ENCODE measurements around the gene SLC16A3. TPM values are rescaled to one million over a fixed set of nuclear protein-coding genes. Genes with fewer than 3 reads are reported as not detected.
A peak's percentile ranks its signal among the peaks of the same experiment; 100 is the strongest.

SLC16A3 gene
- total and polyA plus RNA-seq, 2 donors from 2014 or later = 28.8 to 85.7 TPM

GRCh38 chr17:82222816-82223215 lies 6.0 kb upstream of the SLC16A3 start:
- Histone ChIP-seq H3K4me3 (ENCODE audit: low read length in 3 of 3) (no peak overlapping the region), H3K27ac (ENCODE audit: low read depth in 2 of 2, low read length in 2 of 2) (no peak overlapping the region), H3K27me3 (ENCODE audit: control insufficient read depth, insufficient read depth, low read length) (no peaks in the 10 kb centered on the region), H3K36me3 (ENCODE audit: control insufficient read depth in 2 of 3, insufficient read depth in 3 of 3, low read length in 3 of 3) (no peaks in the 10 kb centered on the region), H3K9ac (ENCODE audit: low read length in 3 of 3) (no peak overlapping the region), H3K9me3 (ENCODE audit: control insufficient read depth in 2 of 3, insufficient read depth in 1 of 3, low read length in 3 of 3) (no peaks in the 10 kb centered on the region), H3K4me1 (ENCODE audit: control insufficient read depth in 2 of 3, insufficient read depth in 2 of 3, low read depth in 1 of 3, low read length in 3 of 3) (no peaks in the 10 kb centered on the region)
- no peak for FAIRE-seq
- intact Hi-C loops (cut with DNase I) = no loop called here
- TF ChIP-seq CTCF (IDR thresholded peaks at IDR 0.05; ENCODE audit: borderline replicate concordance, extremely low read depth, insufficient read depth) = no peak
- DNase-seq = no peak

- intact Hi-C loops (cut with DNase I) = no loop called here
- no peak for TF ChIP-seq CTCF (IDR thresholded peaks at IDR 0.05; ENCODE audit: borderline replicate concordance, extremely low read depth, insufficient read depth)
- Histone ChIP-seq H3K36me3 (ENCODE audit: control insufficient read depth in 2 of 3, insufficient read depth in 3 of 3, low read length in 3 of 3) (no peaks in the 10 kb centered on the region), H3K4me1 (ENCODE audit: control insufficient read depth in 2 of 3, insufficient read depth in 2 of 3, low read depth in 1 of 3, low read length in 3 of 3) (no peaks in the 10 kb centered on the region), H3K9ac (ENCODE audit: low read length in 3 of 3) (no peak overlapping the region), H3K27ac (ENCODE audit: low read depth in 2 of 2, low read length in 2 of 2) (no peak overlapping the region), H3K27me3 (ENCODE audit: control insufficient read depth, insufficient read depth, low read length) (no peaks in the 10 kb centered on the region), H3K4me3 (ENCODE audit: low read length in 3 of 3) (no peak overlapping the region), H3K9me3 (ENCODE audit: control insufficient read depth in 2 of 3, insufficient read depth in 1 of 3, low read length in 3 of 3) (no peaks in the 10 kb centered on the region)
- DNase-seq (no peak), FAIRE-seq (no peak)
Measured at GRCh38 chr17:82223517-82223916, 5.3 kb upstream of the SLC16A3 start.

DNA sequence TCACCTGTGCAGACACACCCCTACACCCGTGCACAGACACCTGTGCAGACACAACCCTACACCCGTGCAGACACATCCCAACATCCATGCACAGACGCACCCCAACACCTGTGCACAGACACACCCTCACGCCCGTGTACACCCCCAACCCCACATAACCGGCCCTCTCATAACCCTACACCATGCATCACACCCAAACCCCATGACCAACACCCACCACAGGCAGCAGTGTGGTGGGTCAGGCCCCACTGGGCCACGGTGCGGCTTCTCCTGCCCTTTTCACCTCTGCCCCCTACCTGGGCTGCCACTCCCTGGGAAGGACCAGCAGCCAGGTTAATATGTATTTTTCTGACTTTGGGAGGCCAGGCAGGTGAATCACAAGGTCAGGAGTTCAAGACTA lies 4.2 kb upstream of the SLC16A3 start:
- H3K4me1 ChIP-seq (ENCODE audit: control insufficient read depth in 2 of 3, insufficient read depth in 2 of 3, low read depth in 1 of 3, low read length in 3 of 3) = peaks cover 0 to 3% (median 0%) of the 10 kb centered on the region in 3 donors
- H3K36me3 ChIP-seq (ENCODE audit: control insufficient read depth in 2 of 3, insufficient read depth in 3 of 3, low read length in 3 of 3) = no peaks in the 10 kb centered on the region
- H3K27me3 ChIP-seq (ENCODE audit: control insufficient read depth, insufficient read depth, low read length) = no peaks in the 10 kb centered on the region
- intact Hi-C loops (cut with DNase I) = no loop called here
- no peak for DNase-seq
- no peak for FAIRE-seq
- H3K9me3 ChIP-seq (ENCODE audit: control insufficient read depth in 2 of 3, insufficient read depth in 1 of 3, low read length in 3 of 3) = no peaks in the 10 kb centered on the region
- TF ChIP-seq CTCF (IDR thresholded peaks at IDR 0.05; ENCODE audit: borderline replicate concordance, extremely low read depth, insufficient read depth) = no peak
- no peak overlapping the region for H3K9ac ChIP-seq (ENCODE audit: low read length in 3 of 3)
- no peak overlapping the region for H3K4me3 ChIP-seq (ENCODE audit: low read length in 3 of 3)
- no peak overlapping the region for H3K27ac ChIP-seq (ENCODE audit: low read depth in 2 of 2, low read length in 2 of 2)

DNA sequence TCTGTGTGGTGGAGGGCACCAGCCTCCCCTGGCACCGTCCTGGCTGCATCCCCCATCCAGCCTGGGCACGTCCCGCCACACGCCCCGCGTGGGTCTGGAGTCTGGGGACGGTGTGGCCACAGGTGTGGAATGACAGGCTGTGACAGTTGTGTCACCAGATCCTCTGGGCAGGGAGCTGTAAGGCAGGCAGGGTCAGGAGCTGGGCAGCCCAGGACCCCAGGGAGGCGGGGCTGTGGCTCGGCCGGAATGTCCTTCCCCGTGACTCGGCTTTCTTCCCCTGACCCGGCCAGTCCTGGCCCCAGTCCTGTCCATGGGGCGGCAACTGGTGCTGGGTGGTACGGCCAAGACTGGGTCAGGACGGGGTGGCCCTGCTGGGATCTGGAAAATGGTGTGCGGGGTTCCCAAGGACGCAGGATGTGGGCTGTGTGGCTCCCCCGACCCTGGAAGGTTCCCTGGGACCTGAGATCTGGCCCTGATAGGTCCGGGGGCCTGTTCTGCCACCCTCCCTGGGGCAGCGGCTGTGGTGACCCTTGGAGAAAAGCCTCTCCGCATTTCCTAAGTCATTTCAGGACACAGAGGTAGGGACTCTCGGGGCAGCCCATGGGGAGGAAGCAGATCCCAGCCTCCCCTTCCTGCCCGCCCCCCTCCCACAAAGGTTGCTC lies 3.3 kb upstream of the SLC16A3 start:
- no peaks in the 10 kb centered on the region for H3K36me3 ChIP-seq (ENCODE audit: control insufficient read depth in 2 of 3, insufficient read depth in 3 of 3, low read length in 3 of 3)
- no peak overlapping the region for H3K9ac ChIP-seq (ENCODE audit: low read length in 3 of 3)
- DNase-seq (peak in 2 of 5 donors; percentile 60 to 76), FAIRE-seq (no peak)
- no peak for TF ChIP-seq CTCF (IDR thresholded peaks at IDR 0.05; ENCODE audit: borderline replicate concordance, extremely low read depth, insufficient read depth)
- H3K9me3 ChIP-seq (ENCODE audit: control insufficient read depth in 2 of 3, insufficient read depth in 1 of 3, low read length in 3 of 3) = no peaks in the 10 kb centered on the region
- peaks cover 0 to 10% (median 0%) of the 10 kb centered on the region in 3 donors for H3K4me1 ChIP-seq (ENCODE audit: control insufficient read depth in 2 of 3, insufficient read depth in 2 of 3, low read depth in 1 of 3, low read length in 3 of 3)
- no peaks in the 10 kb centered on the region for H3K27me3 ChIP-seq (ENCODE audit: control insufficient read depth, insufficient read depth, low read length)
- H3K4me3 ChIP-seq (ENCODE audit: low read length in 3 of 3) = no peak overlapping the region
- no peak overlapping the region for H3K27ac ChIP-seq (ENCODE audit: low read depth in 2 of 2, low read length in 2 of 2)
- intact Hi-C loops (cut with DNase I) = no loop called here

Measured in kidney (tissue), 14 donors.